GM19468 (cell line): Measurements from ENCODE around the gene ZNF76.

Experiments
- ATAC-seq: cut with Tn5 transposase; IDR thresholded peaks from one replicate; pipeline ENCODE4 v1.9.1; 2021; ENCODE audit warnings: mild to moderate bottlenecking, moderate library complexity, moderate number of reproducible peaks; ENCODE audit not compliant: unreplicated experiment; ENCODE audit errors: extremely low read depth

ZNF76 gene

DNA sequence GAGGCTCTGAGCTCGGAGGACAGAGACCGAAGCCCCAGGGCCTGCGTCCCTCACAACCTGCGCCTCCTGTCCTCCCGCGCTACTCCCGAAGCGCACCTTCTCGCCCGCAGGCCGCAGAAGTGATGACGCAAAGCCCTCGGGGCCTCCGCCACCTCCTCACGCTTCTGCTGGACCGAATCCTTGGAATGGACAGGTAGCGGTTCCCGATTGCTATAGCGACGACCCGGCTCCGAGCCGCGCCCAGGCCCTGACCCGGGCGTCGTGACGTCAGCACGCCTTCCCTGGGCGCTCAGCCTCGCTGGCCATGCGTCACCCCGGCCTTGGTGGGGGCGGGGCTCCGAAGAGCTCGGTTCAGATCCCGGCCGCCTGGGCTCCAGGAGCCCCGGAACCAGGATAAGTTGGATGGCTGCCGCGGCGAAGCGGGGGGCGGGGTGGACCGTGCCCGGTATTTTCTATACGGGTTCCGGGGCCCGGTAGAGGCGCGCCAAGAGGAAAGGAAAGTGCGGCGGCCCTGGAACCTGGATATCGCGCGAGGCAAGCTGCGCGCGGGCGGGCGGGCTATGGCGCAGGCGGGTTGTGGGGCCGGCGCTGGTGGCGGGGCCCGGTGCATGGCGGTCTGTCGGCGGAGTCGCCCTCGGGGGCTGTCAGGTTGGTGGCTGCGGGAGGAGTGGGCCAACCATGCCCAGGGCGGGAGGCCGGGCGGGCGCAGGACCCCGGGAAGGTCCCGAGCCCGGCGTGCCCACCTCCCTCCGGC lies at the start of gene ZNF76:
ZNF76 (plus strand) TSS at position 542 of the 754 bp plus-strand sequence. CDS start 21,417 bp downstream, outside the sequence.
- peak; percentile 66 for ATAC-seq

DNA sequence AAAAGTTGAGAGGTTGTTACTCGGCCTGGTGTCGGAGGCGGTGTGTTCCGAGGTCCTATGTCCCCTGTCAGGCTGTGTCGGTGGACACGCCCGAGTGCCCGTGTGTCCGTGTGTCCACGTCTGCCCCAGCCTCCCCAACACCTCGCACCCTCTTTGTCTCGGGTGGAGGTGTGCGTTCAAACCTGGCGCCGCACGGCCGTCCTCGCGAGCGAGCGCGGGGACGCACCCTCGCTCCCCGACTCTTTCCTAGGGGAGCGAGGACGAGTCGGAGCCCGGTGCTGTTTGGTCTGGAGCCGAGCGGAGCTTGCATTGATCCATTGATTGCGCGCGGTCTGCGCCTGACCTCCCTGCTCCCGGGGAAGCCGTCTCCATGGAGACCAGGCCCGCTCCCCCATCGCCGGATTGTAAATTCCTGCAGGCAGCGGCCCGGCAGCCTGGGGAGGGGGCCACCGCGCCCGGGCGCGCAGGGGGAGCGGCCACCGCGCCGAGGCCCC lies 46.2 kb upstream of the ZNF76 start:
- no peak for ATAC-seq

DNA sequence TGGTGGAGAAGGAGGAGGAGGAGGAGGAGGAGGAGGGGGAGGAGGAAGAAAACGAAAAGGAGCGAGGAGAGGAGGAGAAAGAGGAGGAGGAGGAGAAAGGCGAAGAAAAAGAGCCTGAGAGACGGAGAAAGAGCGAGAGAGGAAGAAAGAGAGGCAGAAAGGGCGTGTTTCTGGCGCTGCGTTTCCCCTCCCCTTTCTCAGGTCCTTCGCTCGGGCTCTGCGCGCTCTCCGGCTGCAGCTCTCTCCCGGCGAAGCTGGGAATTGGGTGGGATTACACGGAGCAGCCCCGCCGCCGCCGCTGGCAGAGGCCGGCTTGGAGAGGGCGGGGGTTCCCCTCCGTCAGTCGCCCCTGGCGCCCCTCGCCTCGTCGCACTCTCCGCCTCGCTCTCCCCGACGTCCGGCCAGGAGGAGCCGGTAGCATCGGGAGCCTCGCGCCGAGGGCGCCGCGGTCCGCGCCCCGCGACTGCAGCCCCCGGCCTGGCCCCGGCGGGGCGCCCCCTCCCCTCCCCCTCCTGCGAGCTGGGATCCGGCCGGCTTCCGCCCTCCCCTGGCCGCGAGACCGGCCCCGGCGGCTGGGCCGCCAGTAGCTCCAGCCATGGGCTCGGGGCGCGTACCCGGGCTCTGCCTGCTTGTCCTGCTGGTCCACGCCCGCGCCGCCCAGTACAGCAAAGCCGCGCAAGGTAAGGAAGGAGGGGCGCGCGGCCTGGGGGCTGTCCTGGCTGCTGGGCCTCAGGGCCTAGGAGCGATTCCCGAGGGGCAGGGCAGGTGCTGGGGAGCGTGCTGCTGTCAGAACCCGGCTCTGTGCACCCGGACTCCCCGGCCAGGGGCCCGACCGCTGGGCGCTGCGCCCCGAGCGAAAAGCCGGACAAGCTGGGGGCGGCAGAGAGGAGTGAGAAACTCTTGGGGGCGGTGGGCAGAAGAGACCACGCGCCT lies 45.4 kb upstream of the ZNF76 start, which contains the start of gene SCUBE3:
SCUBE3 (plus strand) TSS at position 133 of the 933 bp plus-strand sequence; CDS start at position 596, 463 bp downstream.
- ATAC-seq = no peak

DNA sequence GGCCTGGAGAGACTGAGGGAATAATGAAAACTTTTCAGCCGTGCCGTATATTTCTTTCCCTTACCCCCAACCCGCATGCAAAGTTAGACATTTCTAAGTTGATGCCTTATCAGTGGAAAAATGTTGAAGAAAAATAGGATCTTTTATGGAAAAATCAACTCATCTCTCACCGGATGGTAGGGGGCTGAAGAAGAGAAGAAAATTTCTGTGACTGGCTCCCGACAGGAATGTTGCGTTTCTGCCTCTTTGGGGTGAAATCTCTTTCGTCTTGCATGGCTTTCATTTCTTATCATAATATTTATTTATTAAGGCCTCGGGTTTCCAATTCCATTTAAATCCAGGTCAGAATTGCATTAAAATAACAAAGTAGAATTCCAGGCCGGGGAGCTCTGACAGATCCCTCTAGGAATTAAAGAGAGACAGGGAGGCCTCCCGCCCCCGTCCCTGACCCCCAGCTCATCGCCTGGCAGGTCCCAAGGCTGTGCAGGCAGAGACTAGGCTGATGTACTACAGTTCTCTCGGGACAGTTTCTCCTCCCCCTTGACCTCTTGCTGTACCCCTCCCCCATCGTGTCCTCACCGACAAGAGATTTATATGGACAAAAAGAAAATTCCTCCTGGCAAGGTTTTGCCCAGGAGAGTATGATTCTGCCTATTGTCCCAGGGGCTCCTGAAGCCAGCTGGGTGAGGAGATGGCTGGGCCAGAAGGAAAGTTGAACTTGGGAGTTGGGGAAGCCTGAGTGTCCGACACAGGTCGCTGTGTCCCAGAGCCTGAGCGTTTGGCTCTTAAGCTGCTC lies 44.5 kb upstream of the ZNF76 start:
- ATAC-seq = no peak

DNA sequence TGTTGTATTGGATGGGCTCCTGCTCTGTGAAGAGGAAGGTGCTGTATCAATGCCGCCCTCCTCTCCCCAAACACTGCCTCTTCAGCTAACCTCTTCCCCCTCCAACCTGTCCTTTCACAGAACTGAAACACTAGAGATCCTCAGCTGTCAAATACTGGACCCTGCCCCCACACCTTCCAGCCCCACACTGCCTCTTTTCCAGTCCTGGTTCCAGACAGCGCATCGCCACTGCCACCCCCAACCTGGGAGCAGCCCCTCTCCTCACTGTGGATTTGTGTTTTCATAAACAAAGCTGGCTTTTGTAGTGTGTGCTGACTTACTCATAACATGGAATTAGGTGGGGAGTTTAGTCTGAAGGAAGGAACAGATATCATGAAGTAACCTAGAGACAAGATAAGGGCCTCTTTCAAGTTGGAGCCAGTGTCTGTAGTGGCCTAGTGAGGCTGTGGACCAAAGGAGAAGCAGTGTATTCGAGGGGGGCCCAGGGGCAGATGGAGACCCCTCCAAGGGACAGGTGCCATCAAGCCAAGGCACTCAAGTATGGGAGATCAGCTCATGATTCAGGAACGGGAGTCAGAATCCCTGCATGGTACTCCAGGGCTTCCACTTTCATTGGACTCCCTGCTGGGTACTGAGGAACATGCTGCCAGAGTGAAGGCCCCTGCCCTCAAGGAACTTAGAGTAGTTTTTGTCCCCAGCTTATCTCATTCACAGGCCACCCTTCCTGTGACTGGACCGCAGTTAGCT lies 43.7 kb upstream of the ZNF76 start:
- no peak for ATAC-seq

DNA sequence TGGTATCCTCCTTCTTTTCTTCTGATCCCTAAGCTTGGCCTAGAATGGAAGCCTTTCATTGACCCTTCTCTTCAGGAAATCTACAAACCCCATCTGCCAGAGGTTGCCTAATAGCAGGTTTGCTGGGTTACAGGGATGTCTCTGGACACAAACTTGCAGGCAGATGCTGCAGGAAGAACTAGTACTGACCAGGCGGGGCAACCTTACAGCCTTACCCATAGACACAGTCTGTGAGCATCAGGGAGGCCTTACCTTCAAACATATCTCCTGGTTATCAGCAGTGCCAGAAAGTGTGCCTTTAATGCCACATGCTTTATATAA lies 43.2 kb upstream of the ZNF76 start:
- ATAC-seq = no peak

DNA sequence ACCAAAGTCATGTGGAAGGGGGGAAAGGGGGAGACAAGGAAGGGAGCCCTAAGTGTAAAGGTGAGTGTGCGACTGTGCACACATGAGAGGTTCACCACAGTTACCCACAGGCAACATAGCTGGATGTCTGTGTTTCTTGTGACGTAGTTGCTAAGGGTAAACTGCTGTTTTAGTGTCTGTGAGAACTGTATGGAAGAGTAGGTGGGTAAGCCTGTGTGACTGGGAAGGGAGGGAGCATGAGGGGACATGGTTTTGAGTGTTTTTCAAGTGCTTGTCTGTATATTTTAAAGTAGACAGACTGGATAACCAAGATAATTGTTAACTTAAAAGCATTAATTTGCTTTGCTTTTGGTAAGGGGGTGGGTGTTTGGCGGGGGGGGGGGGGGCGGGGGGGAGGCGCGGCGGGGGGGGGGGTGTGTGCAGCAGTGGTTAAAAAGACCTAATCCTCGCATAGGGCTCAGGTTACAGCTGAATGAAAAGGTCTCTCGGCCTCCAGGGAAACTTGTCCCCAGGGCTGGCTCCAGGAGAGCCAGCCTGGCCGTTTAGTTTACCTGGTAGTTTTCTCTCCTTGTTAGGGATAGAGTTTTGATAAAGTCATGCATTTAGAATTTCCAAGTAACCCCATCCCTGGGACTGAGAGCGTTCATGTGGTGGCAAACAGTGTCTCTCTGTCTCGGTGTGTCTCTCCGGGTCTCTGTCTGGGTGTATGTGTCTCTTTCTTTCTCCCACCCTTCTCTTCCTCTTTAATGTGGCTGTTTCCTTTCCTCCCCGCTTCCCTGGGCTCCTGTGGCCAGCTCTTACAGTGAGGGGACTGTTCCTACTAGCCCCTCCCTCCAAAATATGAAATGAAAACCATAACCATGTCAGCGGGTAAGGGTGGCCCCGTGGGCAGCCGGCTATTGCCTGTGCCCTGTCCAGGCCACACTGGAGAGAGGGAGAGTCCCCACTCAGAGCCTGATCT lies 42.4 kb upstream of the ZNF76 start:
- no peak for ATAC-seq

DNA sequence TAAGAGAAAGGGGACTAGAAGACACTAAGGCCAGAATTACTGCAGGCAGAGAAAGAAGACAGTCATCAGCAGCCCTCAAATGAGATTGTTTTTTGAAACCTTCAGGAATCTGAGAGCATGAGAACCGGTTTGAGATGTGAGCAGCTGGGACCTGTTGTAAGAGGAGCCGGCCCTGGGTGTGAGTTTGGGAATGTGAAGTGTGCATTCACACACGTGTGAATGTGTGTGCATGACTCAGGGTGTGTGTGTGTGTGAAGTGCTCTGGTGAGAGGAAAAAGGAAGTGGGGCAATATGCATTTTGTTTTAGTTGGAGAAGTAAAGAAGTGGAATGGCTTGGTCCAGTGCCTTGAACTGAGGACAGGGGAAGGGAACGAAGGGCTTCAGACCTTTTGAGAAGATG lies 41.5 kb upstream of the ZNF76 start:
- ATAC-seq = no peak

DNA sequence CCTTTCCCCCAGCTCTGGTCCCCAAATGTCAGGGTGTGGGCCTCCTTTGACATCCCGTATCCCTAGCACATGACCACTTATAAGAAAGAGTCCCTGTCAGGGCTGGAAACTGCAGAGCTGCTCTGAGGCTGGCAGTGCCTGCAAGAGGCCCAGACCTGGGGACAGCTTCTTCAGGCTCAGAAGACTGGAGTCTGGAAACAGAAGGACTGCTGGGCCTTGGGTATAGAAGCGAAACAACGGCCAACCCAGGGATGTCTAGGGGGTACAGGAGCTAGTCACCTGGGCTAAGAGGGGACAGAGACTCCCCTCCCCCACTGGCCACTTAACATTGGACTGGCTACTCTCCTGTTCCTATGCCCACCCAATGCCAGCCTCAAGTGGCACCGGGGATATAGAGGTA lies 41.1 kb upstream of the ZNF76 start:
- ATAC-seq = no peak

DNA sequence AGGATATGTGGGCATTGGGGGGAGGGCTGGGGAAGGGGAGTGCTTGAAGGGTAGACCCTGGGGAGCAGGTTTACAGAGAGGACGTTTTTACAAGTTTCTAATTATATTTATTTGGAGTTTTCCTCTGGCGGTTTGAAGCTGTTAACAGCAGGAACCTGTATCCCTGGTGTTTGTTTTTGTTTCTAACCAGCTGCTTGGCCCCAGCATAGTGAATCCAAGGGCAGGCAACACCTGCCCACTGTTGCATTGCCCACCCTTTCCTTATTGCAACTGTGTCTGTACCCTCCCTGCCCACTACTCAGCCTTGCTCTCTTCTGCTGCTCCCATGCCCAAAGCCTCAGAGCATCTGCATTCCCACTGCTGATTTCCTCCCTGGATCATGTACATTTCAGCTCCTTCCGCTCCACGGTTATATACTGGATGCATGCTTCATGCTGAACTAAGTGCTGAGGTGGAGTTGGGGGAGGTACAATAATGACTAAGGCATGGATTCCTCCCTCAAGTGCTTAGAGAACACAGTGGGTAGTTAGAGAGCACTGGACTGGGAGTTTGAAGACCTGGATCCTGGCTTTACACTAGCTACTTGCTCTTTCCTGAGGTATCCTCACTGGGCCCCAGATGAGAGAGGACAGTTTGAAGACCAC lies 39.7 kb upstream of the ZNF76 start:
- no peak for ATAC-seq

DNA sequence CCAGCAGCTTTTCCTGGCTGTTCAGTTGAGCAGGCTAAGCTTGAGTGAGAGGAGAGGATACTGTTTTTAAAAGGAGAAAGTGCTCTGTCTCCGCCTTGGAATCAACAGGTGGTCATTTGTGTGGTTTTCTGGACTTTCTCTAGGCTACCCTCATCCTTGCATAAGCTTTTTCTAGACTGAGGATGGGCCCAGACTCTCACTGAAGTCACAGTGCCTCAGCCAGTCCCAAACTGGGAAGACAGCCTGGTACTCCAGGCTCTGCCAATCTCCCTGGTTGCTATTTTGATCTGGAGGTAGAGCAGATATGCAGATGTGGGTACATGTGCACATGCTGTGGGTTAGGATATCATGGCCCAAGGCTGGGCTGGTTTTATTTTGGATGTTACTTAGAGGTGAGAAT lies 38.8 kb upstream of the ZNF76 start:
- ATAC-seq = no peak

DNA sequence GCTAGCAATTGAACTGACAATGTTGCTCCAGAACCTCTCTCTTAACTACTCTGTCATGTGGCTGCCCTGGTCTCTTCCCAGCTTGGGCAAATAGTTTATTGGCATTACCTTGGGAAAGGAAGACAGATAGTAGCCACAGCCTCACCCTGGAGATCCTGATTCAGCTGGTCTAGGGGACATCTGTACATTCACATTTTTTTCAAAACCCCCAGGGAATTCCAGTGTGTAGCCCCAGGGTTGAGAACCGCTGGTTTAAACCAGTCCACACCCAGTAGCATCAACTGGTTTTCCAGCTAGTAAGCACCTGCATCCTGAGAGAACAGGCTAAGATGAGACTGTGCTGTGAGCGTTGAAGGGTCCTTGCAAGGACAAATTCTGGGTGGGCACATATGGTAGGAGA lies 36.1 kb upstream of the ZNF76 start:
- no peak for ATAC-seq

DNA sequence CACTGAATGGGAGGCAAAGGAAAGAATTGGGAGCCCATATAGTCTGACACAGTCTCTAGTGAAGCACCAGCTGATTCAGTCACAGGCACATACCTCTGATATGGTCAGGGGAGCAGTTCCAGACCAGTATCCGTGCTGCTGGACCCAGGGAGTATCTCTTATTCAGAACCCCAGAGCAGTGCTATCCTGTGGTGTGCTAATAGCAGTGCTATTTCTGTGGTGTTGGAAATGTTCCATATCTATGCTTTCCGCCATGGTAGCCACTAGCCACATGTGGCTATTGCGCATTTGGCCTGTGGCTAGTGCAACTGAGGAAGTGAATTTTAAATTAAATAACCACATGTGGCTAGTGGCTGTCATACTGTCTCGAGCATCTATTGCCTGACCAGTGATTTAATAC lies 34.8 kb upstream of the ZNF76 start:
- no peak for ATAC-seq

DNA sequence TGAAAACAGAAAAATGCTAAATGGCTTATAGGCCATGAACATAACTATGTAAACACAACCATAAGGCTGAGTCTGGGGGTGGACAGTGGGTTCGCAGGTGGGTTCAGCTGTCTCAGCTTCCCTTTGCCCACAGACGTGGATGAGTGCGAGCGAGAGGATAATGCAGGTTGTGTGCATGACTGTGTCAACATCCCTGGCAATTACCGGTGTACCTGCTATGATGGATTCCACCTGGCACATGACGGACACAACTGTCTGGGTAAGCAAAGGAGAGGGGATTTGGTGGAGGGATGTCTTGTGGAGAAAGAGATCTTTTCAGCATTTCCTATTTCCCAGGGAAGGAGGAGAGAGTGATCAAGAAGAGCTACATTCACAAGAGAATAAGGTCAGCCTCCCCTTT lies 31.1 kb upstream of the ZNF76 start:
- ATAC-seq = no peak

DNA sequence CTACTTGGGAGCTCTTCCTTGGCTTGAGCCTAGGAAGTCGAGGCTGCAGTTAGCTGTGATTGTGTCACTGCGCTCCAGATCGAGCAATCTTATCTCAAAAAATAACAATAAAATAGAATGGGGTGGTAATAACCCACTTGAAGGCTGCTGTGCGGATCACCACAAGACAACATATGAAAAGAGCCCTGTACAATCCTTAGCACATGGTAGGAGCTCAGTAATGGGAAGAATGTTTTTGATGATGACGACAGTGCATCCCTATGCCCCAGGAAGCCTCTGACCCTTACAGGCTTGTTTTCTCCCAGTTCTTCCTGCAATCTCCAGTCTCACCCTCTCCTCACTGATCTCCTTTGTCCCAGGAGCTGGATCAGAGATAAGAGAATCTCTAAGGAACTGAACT lies 30.2 kb upstream of the ZNF76 start:
- no peak for ATAC-seq

DNA sequence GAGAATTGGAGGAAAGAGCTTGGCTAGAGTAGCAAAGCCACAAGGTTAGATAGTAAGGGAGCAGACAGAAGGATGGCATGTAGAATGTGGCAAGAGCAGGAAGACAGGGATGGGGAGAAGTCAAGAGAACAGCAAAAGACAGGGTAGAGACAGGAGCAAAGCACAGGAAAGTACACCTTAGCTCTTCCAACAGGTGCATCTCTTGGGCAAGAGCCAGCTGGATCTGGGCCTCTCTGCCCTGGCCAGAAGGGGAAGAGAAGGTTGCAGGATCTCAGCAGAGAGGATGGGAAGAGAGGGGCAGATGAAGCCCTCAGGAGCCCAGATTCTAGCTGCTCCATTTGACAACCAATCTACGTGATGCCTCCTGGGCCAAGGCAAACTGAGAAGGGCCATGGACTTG lies 29.0 kb upstream of the ZNF76 start:
- ATAC-seq = no peak

DNA sequence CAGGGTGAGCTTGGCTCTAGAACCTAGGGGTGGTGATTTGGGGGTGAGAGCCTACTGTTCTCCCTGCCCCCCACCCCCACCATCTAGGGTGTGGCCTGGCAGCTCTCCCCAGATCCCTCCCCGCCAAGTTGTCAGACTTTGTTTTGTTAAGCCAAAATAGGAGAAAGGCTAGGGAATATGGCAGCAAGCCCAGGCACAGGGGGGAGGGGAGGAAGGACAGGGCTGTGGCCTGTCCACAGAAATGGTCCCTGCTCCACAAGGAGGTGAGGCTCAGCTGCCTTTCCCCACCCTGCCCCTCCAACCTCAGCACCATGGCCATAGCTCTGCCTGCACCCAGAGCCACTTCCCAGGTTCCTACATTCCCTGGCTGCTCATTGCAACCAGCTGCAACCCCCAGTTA lies 28.6 kb upstream of the ZNF76 start:
- no peak for ATAC-seq

DNA sequence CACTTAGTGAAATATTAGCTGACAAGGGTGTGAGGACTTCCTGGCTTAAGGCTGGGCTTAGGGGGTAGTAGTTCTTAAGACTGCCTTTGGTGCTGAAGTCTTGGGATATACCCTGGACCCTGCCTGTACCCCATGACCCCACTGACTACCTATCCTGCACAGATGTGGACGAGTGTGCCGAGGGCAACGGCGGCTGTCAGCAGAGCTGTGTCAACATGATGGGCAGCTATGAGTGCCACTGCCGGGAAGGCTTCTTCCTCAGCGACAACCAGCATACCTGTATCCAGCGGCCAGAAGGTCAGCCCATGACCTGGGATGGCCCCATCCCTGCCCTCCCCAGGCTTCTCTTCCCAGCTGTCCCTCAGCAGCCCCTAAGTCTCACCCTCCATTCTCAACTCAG lies 28.0 kb upstream of the ZNF76 start:
- ATAC-seq = no peak
